Measurements from ENCODE around the gene STAT5B. TPM values are rescaled to one million over a fixed set of nuclear protein-coding genes. Genes with fewer than 3 reads are reported as not detected.
A peak's percentile ranks its signal among the peaks of the same experiment; 100 is the strongest.

The STAT5B gene
- total and polyA plus RNA-seq, 10 donors, result 26.4 to 171 (median 101) TPM

DNA sequence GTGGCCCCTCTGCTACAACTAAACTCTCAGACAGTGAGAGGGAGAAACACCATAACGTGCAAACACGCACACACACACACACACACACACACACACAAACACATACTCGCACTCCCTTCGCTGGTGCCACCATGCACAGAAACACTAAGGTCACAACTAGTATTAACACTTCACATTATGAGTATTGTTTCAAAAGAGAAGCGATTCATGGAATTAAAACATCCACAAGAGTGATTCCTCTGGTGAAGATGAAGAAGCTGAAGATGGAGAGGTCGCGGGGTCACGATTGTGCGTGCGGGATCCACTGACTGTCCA is 74.8 kb downstream of the STAT5B start:
- no peak for DNase-seq
- H3K4me1 ChIP-seq, result peaks cover 9 to 32% (median 18%) of the 10 kb centered on the region in 6 donors
- H3K27ac ChIP-seq, result peak overlapping the region in 1 of 8 donors; percentile 56
- H3K27me3 ChIP-seq (replicated peaks in 1 of 7), result no peaks in the 10 kb centered on the region
- no peak for TF ChIP-seq POLR2AphosphoS5 (IDR thresholded peaks at IDR 0.05)
- no peak for TF ChIP-seq CTCF (IDR thresholded peaks at IDR 0.05 in 8 of 11, conservative IDR thresholded peaks at IDR 0.05 in 3 of 11)
- TF ChIP-seq POLR2A (IDR thresholded peaks at IDR 0.05), result no peak
- intact Hi-C loops (cut with DNase I; ENCODE audit: low total_unique reads), result no loop called here
- H3K36me3 ChIP-seq, result peaks cover 0 to 73% (median 53%) of the 10 kb centered on the region in 6 donors
- no peaks in the 10 kb centered on the region for H3K9me3 ChIP-seq
- H3K4me3 ChIP-seq, result no peak overlapping the region
- WGBS, 5 donors, result 91 to 96% (median 94%) methylated on average over 10 of the region's 10 CpGs

GRCh38 chr17:42200706-42201457 is 75.3 kb downstream of the STAT5B start:
- Histone ChIP-seq H3K36me3 (peaks cover 0 to 67% (median 49%) of the 10 kb centered on the region in 6 donors), H3K9me3 (no peaks in the 10 kb centered on the region), H3K4me3 (no peak overlapping the region), H3K27me3 (replicated peaks in 1 of 7) (no peaks in the 10 kb centered on the region), H3K27ac (peak overlapping the region in 2 of 8 donors; percentile 56 to 82), H3K4me1 (peaks cover 9 to 32% (median 18%) of the 10 kb centered on the region in 6 donors)
- no peak for DNase-seq
- intact Hi-C loops (cut with DNase I; ENCODE audit: low total_unique reads), result no loop called here
- peak in 1 of 3 donors; percentile 19 for TF ChIP-seq POLR2AphosphoS5 (IDR thresholded peaks at IDR 0.05)
- TF ChIP-seq POLR2A (IDR thresholded peaks at IDR 0.05), result no peak
- WGBS, 5 donors, result 78 to 89% (median 83%) methylated on average over 14 of the region's 14 CpGs

- H3K36me3 ChIP-seq, result peaks cover 0 to 54% (median 38%) of the 10 kb centered on the region in 6 donors
- no peak for DNase-seq
- WGBS, 5 donors, result 63 to 72% (median 72%) methylated on average over 12 of the region's 12 CpGs
- H3K4me3 ChIP-seq, result no peak overlapping the region
- H3K4me1 ChIP-seq, result peaks cover 14 to 38% (median 24%) of the 10 kb centered on the region in 6 donors
- intact Hi-C loops (cut with DNase I; ENCODE audit: low total_unique reads), result no loop called here
- no peaks in the 10 kb centered on the region for H3K9me3 ChIP-seq
- TF ChIP-seq CTCF (IDR thresholded peaks at IDR 0.05 in 8 of 11, conservative IDR thresholded peaks at IDR 0.05 in 3 of 11) (no peak), POLR2AphosphoS5 (IDR thresholded peaks at IDR 0.05) (peak in 1 of 3 donors; percentile 28)
- peak overlapping the region in 7 of 8 donors; percentile 39 to 88 (median 78) for H3K27ac ChIP-seq
- H3K27me3 ChIP-seq (replicated peaks in 1 of 7), result no peaks in the 10 kb centered on the region
Observed at GRCh38 chr17:42199416-42200011, 76.7 kb downstream of the STAT5B start.

- no peak overlapping the region for H3K4me3 ChIP-seq
- TF ChIP-seq POLR2AphosphoS5 (IDR thresholded peaks at IDR 0.05), result peak in 1 of 3 donors; percentile 47
- TF ChIP-seq POLR2A (IDR thresholded peaks at IDR 0.05), result no peak
- TF ChIP-seq CTCF (IDR thresholded peaks at IDR 0.05 in 8 of 11, conservative IDR thresholded peaks at IDR 0.05 in 3 of 11), result no peak
- DNase-seq, result peak; percentile 83
- peaks cover 0 to 48% (median 32%) of the 10 kb centered on the region in 6 donors for H3K36me3 ChIP-seq
- H3K9me3 ChIP-seq, result no peaks in the 10 kb centered on the region
- no peaks in the 10 kb centered on the region for H3K27me3 ChIP-seq (replicated peaks in 1 of 7)
- H3K4me1 ChIP-seq, result peaks cover 14 to 44% (median 26%) of the 10 kb centered on the region in 6 donors
- intact Hi-C loops (cut with DNase I; ENCODE audit: low total_unique reads), result no loop called here
- 28 to 33% (median 31%) methylated on average over 4 of the region's 4 CpGs for WGBS, 5 donors
- H3K27ac ChIP-seq, result peak overlapping the region; percentile 39 to 88 (median 76)
Observed at GRCh38 chr17:42198897-42199296, 77.3 kb downstream of the STAT5B start.
